ENCODE data around the gene SLC35E4. TPM values are rescaled to one million over a fixed set of nuclear protein-coding genes. Genes with fewer than 3 reads are reported as not detected.
"Not testable (repeated sequence)": the region's sequence is repeated elsewhere in the genome, so short reads cannot be mapped to it uniquely, and the experiment has no call there.

Gene SLC35E4
- polyA plus RNA-seq, 10 donors = 1.8 to 3.1 (median 2.4) TPM

DNA sequence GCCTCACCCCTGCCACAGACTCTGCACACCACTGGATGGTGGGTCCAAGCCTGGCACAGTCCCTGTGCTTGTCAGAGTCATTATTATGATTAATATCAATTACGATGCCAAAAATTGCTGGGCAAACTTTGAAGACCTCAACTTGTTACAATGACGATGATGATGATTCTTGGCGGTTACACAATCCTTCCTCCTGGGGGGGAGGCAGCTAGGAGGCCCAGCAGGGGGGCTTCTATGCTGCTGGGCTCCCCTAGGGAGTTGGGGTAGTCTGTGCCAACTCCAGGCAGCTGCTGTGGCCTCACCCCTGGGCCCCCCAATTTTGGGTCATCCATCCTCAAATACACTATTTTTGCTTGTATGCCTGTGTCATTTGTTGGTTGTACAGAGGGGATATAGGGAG lies 12.0 kb downstream of the SLC35E4 start:
- no peak for DNase-seq

DNA sequence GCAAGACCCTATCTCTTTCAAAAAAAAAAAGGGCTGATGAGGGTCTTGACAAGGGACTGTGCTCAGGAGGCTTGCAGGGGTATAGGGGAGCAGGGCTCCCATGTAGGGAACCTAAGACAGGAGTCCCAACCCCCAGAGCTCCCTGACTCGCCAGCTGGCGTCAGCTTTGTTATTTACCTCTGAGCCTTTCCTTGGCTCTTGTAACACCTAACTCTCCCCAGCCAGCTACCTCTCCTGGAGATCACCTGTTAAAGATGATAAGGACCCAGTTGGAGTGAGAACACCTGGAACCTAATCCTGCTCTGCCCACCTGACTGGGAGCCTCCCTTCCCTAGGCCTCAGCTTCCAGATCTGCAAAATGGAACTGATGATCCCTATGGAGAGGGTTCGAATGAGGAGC lies 13.2 kb downstream of the SLC35E4 start:
- DNase-seq = no peak

DNA sequence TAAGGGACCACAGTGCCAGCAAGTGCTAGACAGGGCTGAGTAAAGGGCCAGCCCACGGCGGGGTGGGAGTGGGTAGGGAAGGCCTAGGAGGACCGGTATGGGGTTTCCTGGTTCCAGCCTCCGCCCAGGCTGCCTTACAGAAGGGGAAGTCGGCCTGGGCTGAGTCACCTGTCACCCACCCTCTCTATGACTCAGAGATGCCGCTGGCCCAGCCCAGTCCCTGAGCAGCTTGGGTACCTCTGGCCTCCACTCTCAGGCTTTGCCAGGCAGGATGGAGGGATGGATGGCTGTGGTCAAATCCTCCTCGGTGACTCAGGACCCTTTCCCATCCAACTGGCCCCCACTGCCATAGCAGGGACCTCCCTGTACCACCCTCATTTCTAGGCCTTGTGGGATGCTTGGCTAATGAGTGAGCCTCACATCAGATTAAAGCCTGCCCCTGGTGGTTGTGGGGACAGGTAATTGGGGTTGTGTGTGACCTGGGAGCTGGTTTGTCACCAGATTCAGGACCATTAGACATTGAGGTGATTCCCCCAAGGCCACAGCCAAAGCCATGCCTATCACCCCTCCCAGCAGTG lies 13.9 kb downstream of the SLC35E4 start:
- DNase-seq = no peak

DNA sequence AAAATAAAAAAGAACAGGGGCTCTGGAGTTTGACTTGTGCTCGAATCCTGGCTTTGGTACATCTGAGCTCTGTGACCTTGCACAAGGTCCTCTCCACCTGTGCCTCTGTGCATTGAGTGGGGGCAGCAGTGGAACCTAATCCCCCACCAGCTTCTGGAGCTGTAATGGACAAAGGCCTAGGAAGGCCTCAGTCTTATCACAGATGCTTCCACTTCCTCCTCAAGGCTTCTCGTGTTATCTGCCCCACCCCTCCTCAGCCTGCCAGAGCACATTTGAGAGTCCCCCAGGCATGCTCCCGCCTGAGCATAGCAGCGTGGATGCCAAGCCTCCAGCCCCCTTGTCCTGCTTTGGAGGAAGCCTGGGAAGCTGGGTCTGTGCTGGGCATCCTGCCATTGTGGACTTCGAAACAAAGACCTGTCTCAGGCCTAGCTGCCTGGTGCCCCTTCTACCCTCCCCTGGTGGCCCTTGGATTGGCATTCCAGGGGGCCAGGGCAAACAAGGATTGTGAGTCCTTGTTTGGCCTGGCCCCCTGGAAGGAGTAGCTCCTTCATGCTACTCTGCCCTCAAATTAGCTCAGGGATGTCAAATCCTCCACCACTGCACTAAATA lies 15.0 kb downstream of the SLC35E4 start:
- peak in 1 of 3 donors; percentile 27 for DNase-seq

DNA sequence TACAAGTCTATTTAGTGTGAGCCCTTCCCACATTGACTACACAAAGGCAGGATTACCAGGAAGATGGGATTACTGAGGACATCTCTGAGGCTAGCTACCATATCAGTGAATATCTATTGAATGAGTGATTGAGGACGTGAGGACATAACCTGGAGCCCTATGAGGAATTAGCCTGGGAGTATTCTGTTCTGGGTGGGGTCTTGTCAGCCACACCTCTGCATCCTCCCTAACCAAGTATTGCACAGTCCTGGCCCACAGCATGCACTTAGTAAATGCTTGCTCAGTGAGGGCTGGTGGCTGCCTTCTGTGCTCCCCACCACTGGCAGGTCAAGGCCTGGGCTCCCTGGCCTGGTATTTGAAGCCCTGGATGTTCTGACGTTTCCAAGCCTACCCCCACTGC lies 17.3 kb downstream of the SLC35E4 start:
- no peak for DNase-seq

DNA sequence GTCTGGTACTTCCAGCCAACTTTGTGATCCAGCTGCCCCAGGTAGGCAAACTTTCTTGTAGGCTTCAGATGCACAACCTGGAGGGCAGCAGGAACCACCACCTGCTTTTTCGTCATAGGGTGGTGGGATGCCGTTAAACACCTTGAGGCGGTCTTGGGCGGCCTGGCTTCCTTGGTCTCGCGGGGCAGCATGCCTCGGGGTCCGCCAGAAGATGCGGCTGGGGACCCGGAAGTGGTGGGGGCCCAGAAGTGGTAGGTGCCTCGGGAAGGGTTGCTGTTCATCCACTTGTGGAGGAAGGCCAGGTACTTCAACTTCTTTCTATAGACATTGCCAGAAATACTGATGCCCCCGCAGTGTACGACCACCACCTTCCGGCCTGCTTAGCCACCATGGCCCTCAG lies 18.8 kb downstream of the SLC35E4 start:
- DNase-seq = no peak

DNA sequence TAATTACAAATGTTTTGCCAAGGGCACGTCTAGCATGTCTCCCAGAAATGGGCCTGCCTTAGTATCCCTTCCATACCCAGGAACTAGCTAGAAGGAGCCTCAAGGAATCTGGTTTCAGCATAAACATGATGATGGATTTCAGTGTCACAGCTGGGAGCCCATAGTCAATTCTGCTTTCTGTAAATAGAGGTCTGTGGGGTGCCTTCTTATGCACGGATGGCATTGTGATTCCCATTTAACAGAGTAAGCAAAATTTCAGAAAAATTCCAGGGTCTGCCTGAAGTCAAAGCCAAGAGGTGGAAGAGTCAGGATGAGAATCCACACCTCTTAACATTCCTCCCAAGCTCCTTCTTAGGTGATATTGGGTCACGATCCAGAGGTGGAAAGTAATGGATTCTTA lies 20.0 kb downstream of the SLC35E4 start:
- DNase-seq = no peak

DNA sequence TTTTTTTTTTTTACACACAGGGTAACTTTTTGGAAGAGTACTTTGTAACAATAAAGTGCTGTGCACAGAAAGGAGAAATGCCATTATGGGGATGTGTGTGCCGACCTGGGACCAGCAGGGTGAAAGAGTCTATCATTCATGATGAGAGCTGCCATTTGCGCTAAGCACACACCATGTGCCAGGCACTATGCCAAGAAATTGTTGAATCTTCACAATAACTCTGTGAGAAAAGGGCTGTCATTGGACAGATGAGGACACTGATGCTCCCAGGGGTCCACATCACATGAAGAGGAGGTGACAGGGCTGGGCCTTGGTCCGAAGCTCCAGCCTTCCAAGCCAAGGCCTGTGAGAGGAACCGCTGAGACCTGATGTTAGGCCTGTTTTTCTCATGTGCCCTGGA lies 26.5 kb downstream of the SLC35E4 start:
- no peak for DNase-seq

DNA sequence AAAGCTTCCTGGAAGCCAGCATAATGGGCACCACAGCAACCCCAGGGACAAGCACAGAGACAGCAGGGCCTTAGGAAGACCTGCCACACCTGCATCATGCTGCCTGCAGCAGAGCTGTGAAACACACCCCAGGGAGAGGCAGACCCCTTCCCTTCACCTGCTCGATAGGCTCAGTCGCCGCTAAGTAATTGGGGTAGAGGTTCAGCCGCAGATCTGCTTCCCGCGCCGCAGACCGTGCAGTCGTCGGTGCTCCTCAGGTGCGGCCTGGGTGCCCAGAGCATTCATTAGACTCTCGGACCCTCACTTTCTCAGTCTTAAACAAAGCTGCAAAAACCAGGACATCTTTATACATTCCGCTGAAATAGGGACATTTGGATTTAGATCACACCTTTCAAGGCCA lies 29.2 kb downstream of the SLC35E4 start:
- no peak for DNase-seq

DNA sequence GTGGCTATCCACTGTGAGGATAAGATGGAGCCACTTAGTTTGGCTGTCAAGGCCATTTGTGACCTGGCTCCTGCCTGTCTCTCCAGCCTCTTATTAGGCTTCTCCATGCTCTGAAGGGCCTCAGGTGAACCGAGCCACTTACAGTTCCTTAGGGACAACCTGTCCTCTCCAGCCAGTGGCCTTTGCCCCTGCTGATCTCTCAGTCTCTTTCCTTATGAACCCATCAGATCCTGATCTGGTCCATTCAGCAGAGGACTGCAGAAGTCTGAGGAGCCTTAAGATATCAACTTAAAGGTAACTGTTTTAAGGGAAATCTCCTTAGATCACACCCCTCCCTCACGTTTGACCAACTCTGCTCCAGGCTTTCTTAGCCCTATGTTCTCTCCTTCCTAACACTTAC lies 29.7 kb downstream of the SLC35E4 start:
- no peak for DNase-seq

DNA sequence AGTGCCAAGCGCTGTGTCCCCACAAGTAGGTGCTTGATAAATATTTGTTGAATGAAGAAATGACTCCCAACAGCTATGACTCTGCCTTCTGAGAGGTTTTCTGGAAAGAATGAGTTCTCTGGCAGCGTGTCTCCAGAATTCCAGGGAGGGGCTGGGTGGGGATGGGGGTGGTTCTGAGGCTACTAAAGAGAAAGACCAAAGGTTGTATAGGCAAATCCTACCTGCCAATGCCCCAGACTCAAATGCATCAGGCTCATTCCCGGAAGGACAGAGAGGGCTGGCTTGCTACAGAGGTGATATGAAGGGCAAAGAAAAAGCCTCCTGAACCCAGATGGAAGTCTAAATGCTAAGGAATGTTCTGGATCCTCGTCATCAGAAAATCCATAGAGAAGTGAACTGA lies 30.2 kb downstream of the SLC35E4 start:
- no peak for DNase-seq

DNA sequence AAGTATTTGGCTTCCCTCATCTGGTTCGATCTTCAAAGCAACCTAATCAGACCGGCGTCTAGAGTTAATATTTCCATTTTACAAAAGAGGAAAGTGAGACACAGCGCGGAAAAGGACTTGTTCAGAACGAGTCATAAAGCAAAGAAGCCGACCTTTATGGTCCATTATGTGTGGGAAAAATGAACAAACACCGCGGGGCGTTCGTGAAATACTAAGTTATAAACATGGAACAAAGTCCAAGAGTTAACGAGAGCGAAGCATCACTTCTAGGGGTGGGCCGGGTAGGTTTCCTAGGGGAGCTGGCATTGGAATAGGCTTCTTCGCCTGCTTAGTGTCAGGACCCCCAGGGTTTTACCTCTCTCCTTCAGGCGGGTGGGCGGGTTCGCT lies 31.5 kb downstream of the SLC35E4 start:
- no peak for DNase-seq

DNA sequence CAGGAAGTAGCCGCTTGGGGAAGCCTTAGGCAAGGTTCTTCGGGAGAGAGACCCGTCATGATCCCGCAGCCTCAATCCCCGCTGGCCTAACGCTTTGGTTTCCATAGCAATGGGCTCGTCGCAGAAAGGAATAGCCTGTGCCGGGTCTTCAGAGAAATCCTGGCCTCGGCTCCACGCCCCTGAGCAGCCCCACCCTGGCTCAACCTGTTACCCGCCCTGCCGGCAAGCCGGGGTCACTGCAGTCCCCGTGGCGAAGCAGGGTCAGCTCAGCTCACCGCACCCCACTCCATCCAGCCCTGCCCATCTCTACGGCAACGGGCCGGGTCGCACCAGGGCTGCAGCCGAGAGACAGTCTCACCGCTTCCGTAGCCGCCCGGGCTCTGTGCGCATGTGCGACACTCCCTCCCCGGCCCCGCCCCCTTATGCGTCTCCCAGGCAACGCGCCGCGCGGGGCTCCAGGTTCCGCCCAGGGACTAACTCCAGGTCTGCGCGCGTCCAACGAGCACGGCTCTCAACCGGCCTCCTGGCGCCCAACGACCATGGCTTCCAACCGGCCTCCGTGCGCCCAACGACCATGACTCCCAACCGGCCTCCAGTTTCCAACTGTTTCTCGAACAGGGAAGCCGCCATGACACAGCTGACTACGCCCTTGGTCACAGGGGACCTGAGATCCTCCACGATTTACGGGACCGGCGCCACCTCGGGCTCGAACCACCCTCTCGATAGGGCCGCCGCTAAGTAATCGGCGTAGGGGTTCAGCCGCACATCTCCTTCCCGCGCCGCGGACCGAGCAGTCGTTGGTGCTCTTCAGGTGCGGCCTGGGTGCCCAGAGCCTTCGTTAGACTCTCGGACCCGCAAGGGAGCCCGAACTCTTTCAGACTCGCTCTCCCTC lies 32.2 kb downstream of the SLC35E4 start, which contains the start of gene DUSP18:
DUSP18 (minus strand) TSS at position 382 of the 892 bp plus-strand sequence. CDS start 3,872 bp downstream, outside the sequence.
- peak; percentile 82 to 96 (median 91) for DNase-seq

DNA sequence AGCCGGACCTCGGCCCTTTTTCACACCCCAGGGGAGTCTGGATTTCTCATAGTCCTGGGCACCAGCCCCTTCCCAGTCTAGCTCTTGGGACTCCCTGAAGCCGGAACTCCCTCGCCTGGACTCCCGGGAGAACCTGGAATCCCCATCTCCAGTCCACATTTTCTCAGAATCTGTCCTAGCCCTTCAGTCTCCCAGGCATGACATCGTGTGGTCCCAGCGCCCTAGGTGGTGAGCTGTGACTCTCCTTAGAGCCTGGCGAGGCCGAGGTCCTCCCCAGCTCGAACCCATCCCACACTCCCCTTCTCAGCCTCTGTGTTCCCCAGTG lies 32.8 kb downstream of the SLC35E4 start:
- DNase-seq = no peak

DNA sequence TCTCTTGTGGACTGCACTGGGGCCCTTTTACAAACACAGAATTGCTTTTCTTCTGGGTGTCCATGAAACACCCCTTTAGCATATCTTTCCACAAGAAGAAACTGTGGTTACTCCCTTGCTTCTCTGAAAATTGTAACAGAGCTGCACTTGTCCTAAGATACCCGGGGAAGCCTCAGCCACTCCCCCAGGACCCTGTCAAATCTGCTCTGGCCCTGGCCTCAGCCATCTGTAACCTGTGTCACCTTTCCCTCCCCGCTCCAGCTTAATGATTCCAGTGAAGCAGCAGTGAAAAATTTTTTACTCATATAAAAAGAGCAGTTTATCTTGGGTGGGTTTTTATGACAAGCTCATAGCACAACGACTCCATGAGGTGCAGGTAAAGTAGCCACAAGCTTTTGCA lies 35.5 kb downstream of the SLC35E4 start:
- no peak for DNase-seq

DNA sequence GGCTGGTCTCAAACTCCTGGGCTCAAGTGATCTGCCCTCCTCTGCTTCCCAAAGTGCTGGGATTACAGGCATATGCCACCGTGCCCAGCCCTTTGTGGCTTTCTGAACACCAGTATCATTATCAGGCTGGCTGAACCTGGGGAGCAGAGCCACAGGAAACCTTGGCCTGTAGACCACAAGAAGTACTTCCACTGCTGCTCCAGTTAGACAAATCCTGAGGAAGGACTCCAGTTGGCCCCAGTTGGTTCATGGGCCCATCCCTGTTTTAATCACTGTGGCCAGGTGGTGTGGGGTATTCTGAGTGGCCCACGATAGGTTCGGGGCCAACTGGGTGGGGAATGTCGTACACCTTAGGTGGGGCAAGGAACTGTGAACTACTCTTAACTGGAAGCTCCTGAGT lies 37.6 kb downstream of the SLC35E4 start:
- DNase-seq = no peak

DNA sequence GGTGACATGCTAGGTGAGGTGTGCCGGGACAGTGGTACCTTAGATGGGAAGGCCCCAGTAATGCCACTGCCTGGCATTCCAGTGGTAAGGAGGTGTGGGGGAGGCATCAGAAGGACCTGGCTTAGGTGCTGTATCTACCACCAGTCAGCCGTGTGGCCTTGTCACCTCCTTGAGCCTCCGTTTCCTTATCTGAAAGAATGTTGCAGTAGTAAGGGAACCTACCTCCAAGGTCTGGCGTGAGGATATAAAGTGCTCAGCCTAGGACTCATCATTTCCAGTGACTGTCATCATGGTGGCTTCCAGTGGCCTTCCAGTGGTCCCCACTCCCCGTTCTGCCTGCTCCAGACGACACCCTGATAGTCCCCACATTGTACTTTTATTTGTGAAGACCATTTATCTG lies 38.9 kb downstream of the SLC35E4 start:
- no peak for DNase-seq

DNA sequence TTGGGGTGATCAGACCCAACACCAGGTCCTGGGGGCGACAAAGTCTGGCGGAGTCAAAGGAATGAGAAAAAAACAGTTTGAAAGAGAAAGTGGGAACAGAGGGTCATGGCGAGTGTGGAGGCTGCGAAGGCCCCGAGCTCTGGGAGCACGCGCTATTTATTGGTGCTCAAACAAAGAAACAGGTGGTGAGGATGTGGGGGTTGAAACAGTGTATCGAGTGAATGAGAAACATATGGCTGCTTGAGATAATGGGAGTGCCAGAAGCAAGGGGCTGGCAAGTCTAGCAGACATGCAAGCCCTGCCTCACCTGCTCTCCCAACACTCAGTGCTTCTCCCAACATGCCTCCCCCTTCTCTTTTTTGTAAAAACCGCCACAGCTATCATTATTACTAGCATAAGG lies 39.9 kb downstream of the SLC35E4 start:
- DNase-seq = no peak

DNA sequence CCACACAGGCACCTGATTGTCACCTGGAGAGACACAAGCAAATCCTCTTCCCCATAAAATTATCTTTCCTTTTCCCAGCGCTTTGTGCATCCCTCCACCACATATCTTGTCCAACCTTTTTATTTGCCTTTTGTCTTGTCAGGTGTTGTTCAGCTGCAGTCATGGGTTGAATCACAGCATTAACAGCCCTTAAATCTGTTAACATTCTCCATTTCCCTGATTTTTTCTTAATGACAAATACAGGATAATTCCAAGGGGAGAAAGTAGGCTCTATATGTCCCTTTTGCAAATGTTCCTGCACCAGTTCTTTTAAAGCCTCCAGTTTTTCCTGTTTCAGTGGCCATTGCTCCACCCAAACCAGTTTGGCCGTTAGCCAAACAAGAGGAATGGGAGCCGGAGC lies 41.0 kb downstream of the SLC35E4 start:
- DNase-seq = not testable (repeated sequence)

DNA sequence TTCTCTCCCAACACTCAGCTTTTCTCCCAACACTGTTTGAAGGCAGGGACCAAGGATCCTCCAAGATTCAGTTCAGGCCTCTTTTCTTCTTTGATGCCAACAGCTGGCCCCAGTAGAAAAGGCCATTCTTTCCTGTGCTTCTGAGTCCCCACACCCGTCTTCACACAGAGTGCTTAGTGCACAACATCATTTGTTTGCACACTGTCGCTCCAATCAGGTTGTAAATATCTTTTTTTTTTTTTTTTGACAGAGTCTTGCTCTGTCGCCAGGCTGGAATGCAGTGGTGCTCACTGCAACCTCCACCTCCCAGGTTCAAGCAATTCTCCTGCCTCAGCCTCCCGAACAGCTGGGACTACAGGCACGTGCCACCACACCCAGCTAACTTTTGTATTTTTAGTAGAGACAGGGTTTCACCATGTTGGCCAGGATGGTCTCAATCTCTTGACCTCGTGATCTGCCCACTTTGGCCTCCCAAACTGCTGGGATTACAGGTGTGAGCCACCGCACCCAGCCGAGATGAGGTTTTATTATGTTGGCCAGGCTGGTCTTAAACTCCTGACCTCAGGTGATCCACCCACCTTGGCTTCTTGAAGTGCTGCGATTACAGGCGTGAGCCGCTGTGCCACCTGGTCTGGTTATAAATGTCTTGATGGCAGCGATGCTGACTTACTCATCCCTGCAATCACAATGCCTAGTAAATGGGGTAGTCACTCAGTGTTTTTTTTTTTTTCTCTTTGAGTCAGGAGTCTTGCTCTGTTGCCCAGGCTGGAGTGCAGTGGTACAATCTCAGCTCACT lies 44.5 kb downstream of the SLC35E4 start:
- DNase-seq = not testable (repeated sequence)

DNA sequence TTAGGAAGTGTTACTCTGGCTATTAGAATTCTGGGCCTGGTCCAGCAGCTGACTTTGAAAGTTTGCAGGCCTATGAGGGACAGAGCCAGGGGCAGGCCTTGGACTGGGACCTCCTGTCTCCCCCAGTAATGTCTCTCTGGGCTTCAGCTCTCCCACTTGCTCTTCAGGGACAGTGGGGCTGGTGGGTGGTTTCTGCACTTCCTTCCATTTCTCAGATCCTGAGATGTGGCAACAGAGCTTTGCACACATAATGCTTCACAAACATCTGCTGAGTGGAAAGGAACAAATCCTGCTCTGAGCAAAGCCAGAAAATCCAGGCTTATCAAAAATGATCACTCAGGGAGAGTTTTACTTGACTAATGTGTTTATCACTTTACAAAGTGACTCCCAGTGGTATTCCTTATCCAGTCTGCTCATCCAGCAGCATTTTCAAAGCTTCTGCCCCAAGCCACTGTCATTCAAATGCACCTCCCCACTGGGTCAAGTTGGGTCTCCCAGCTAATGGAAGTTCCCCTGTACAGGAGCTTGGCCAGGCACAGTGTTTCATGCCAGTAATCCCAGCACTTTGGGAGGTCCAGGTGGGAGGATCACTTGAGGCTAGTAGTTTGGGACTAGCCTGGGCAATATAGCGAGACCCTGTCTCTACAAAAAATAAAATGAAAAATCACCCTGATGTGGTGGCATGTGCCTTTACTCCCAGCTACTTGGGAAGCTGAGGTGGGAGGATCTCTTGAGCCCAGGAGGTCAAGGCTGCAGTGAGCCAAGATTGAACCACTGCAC lies 45.6 kb downstream of the SLC35E4 start:
- peak in 1 of 3 donors; percentile 19 for DNase-seq

DNA sequence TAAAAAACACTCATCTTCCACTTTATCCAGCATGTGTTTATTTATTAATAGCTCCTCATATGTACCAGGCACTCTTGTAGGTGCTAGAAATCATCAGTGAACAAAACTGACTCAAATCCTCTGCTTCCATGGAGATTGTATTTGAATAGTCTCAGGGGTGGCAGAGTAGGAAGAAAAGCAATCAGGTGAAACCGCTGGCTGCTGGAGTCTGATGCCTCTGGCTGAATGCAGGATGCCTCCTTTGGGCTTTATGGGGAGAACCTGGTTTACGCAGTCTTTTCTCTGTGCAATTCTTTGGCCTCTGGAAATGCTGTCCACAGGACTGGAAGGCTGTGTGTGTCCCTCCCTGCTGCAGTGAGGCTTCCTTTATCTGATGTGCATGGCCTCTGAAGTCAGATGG lies 46.2 kb downstream of the SLC35E4 start:
- no peak for DNase-seq

Data from muscle of back (tissue), 11 donors.